SKM-1 (cell line): Measurements from ENCODE around the gene PF4V1.
A peak's percentile ranks its signal among the peaks of the same experiment; 100 is the strongest.

ENCODE experiments used
- DNase-seq: peaks from one replicate; lab custom pipeline; 2025; ENCODE audit not compliant: unreplicated experiment; lab: John Stamatoyannopoulos, UW

PF4V1 gene

DNA sequence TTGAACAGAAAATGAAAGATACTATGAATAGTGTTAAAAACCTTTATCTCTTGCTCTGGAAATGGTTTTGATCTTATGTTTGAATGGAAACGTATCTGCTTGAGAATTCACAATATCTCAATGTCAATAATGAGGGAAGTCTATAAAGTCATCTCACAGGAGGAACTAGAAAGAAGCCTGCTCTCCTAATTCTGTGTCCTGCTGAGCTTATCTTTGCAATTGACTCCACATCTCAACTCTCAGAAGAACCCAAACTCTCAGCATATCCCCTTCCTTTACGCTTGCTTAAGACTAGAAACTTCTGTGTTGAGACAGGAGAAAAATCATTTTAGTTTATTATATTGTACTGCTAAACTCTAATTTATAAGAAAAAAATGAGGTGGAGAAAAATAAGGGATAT is 8.3 kb upstream of the PF4V1 start:
- DNase-seq, result no peak

DNA sequence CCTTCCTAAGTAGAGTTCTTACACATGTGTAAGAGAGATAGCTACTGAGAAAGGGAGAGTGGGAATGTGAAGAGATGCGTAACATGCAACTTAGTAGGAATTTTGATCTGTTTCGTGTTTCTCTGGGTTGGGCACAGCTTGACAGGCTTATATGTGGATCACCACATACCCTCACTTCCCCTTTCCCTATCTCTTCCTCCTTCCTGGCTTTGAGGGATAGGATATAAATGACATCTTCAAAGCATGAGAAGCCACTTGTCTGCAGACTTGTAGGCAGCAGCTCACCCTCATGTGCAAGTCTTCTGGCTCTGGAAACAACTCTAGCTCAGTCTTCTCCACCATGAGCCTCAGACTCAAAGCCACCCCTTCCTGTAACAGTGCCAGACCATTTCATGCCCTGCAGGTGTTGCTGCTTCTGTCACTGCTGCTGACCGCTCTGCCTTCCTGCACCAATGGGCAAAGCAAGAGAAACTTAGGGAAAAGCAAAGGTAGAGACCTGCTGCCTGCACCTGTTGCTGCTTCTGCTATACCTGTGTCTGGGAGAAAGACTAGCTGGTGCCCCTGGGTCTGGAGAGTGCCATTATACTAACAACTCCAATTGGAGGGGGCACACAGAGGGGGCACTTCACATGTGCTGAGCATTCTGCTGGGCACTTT is 5.4 kb upstream of the PF4V1 start:
- DNase-seq, result peak; percentile 23

DNA sequence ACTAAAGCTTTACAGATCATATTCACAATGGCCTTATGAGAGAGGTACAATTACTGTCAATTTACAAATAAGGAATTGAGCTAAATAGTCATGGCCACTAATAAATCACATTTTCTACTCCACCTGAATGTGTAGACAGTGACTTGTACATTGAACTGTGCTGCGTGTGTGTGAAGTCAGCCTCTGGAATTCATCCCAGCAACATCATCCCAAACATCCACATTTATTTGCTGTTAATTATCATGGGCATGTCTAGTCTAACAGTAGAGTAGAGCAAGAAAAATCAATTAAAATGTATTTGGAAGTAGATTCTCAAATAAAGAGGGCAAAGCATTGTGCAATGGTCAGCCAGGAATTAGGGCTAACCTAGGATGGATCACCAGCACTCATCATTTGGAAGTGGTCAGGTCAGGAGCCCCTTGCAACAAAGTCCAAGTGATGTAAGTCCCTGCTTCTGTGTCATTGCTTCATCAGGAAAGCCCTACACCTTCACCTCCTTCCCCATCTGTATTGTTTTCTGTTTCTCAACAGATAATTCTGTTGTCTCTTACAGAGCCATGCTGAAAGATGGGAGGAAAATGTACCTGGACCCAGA is 4.8 kb upstream of the PF4V1 start:
- DNase-seq, result no peak

DNA sequence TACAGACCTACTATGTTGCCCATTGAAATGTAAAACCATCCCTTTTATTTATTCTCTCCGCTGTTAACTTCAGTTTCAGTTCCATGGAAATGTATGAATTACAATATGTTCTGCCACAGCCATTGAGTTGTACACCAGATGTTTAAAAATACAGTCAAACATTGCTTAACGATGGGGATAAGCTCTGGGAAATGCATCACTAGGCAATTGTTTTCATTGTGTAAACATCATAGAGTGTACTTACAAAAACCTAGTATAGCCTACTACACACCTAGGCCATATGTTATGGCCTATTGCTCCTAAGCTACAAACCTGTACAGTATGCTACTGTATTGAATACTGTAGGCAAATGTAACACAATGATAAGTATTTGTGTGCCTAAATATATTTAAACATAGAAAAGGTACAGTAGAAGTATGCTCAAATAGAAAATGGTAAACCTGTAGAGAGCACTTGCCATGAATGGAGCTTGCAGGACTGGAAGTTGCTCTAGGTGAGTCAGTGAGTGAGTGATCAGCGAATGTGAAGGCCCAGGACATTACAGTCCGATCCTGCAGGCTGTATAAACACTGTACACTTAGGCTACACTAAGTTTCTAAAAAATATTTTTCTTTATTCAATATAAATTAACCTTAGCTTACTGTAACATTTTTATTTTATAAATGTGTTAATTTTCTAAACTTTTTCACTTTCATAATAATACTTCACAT is 2.7 kb upstream of the PF4V1 start:
- DNase-seq, result no peak

DNA sequence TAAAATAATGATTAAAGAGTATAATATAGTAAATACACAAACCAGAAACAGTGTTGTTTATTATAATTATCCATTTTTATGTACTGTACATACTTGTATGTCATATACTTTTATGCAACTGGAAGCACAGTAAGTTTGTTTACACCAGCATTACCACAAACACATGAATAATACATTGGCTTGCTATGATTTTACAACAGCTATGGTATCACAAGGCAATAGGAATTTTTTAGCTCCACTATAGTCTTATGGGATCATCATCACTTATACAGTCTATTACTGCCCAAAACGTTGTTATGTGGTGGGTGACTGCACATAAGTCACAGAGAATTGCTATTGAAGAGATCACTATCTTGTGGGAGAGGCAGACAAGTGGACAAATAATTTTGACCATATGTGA is 1.8 kb upstream of the PF4V1 start:
- DNase-seq, result no peak

DNA sequence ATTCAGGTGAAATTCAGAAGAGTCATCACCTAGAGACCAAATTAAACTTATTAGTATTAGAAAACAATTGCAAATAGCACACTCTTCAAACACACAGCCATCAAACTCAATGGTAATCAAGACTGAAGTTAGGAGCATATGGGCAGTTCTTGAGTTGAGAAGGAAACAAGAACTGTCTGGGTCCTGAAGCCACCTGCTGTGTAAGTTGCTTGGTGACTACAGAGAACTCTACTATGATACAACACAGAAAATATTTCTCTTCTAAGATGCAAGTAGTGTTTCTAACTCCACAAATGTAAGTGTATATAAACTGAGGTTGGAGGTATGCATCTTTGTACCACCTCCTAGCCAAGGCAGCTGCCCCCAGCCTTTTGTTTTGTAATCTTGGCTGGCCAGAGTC is 325 bp upstream of the PF4V1 start:
- no peak for DNase-seq

DNA sequence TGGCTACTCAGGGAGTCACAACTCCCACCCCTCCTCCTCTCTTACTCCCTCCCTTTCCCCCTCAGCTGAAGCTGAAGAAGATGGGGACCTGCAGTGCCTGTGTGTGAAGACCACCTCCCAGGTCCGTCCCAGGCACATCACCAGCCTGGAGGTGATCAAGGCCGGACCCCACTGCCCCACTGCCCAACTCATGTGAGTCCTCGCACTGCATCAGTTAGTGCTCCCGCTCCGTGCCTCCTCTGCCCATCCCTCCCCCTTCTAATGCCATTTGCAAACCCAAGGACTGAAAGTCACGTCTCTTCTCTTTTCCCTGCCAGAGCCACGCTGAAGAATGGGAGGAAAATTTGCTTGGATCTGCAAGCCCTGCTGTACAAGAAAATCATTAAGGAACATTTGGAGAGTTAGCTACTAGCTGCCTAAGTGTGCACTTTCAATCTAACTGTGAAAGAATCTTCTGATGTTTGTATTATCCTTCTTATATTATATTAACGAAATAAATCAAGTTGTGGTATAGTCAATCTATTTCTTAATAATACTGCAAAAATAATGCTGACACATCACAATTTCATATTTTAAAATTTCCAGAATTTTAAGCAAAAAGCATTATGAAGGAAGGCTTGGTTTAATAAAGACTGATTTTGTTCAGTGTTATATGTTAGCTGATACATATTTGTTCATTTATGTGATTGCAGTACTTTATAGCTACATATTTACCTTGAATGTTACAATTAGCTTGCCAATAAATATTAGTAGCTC is 800 bp downstream of the PF4V1 start:
- no peak for DNase-seq

DNA sequence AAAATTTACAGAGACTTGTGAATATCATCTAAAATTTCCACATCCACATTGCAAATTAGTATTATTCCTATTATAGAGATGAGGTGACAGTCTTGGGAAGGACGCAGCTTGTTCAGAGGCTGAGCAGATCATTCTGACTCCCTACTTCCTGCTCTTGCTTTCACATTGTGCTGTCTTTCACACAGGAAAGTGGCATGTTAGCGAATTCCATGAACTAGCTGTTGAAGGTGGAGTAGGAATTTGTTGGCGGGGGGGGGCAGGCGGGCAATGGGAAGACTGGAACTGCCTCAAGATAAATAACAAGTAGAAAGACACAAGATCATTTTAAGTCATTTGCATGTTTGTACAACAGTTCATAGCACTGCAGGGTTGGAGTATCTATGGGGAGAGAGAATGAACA is 2.3 kb downstream of the PF4V1 start:
- DNase-seq, result no peak

DNA sequence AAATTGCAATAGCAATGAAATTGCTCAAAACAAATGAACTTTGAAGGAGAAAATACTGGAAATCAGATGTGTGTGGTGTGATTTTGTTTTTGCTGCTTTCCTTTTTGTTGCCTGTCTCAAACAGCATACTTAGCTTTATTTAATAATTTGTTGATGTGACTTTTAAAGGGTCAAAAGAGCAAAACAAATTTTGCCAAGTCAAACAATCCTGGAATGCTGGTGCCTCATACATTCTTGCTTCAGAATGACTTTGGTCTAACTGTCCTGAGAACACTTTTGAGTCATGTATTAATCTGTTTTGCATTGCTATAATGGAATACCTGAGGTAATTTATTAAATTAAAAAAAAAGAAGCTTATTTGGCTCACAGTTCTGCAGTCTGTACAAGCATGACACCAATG is 3.4 kb downstream of the PF4V1 start:
- no peak for DNase-seq

DNA sequence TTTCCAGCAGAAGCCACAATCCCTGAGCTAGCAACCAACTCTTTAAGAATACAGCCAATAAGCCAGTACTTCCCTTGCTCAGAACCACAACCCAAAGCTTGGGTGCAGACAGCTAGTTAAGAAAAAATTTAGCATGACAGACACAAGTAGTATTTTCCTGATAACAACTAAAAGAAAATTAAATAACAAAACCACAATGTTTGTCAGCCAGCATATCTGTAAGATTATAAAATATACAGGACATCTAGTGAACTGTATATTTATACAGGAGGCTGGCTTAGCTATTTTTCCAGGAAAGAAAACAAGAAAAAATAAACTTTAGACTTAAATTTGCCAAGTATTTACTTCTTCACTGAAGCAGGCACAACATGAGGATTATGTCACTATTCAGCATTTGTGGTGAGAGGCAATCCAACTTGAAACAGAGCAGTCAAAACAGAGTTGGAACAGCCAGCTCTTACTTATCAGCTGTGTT is 6.6 kb downstream of the PF4V1 start:
- DNase-seq, result no peak

DNA sequence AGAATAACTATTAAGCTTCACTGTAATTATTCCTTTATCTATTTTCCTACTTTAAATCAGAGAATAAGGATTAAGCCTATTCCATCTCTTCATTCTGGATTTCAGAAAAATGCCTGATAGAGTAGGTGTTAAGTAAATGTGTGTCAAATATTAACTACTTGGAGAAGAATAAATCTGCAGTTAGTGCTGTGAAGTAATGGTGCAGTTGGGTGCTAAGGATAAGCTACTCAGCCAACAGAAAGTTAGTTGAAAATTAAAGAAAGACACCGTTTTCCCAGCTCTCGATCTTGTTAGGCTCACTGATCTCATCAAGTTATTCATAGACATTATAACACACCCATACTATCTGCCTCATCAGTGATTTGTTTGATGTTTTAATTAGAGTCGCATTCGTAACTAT is 7.1 kb downstream of the PF4V1 start:
- no peak for DNase-seq

DNA sequence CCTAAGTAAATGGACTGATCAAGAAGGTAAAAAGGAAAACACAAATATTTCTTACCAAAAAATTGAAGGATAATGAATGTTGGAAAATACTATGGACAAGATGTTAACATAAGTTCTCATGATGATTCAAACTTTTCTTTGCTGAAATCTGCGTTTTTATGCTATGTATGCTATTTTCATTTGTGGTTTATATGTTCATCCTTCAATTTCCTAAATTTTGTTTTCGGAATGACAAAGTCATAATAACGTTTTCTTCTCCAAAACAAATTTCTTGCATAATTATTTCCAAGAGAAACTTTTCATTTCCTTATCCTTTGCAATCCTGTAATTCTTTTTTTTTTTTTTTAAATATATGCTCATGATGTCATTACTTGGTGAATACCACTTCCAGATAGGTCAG is 7.8 kb downstream of the PF4V1 start:
- DNase-seq, result no peak

DNA sequence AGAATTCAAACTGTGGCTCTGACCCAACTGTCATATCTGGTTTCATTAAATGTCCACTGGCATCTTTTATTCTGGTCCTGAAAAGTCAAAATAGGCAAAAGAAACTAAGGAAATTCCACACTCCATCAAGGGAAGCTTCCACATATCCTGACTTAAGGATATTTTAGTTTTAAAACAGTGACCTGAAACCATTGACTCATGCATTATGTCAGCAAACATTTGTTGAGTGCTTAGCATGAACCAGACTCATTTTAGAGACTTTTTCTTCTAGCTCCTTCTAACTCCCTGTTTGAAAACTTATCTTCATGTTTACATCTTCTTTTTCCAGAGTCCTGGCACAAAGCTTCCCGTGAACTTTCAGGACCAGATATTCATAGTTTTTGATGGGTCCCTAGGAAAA is 9.2 kb downstream of the PF4V1 start:
- no peak for DNase-seq

DNA sequence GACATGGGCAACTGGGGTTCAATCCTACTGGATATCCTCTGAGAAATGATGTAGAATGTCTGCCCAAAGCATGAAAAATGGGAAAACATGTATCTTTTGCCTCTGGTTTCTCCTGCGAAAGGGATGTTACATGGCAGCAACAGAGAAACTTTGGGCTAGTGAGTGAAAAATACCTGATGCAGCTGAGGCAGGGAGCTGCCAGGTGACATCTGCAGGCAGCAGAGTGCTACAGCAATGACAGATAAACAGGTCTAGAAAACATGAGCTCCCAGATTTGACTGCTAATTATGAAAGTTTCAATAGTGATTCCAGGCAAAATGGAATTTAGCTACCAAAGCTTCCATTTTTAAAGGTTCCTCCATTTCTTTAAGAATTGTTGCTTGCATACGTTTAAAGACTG is 11.3 kb downstream of the PF4V1 start:
- DNase-seq, result peak; percentile 27

DNA sequence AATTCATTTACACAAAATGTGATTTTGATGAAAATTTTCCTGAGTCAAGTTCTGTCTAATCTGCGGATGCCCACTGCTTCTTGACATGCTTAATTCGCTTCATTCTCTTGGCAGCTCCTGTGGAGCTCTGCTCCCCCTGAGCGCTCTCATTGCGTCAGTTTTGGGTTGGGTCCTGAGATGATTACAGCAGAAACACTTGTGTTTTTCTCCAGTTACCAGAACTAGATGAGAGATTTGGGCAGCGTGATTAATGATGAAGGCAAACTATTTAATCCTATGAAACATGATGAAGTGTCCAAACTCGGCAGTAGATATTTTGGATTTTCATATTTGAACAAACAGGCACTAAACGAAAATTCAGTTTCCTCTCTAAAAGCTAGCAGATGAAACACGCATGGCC is 11.9 kb downstream of the PF4V1 start:
- DNase-seq, result no peak

DNA sequence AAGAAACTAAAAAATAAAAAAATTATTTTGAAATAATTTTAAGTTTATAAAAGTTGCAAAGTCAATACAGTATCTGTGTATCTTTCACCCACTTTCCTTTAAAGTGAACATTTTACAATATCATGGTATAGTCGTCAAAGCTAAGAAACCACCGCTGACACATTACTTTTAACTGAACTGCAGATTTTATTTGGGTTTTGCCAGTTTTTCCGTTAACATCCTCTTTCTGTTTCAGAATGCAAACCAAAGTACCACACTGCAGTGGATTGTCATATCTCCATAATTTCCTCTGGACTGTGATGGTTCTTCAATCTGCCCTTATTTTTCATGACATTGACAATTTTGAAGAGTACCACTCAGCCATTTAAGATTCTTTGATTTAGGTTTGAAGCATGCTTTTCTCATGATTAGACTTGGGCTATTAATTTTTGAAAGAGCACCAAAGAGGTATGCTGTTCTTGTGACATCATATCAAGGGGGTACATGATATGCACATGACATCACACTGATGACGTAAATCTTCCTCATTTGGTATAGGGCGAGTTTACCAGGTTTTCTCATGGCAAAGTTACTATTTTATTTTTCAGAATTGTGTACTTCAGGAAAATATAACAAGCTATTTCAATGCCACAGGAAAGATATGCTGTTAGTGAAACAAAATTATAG is 12.5 kb downstream of the PF4V1 start:
- DNase-seq, result no peak

DNA sequence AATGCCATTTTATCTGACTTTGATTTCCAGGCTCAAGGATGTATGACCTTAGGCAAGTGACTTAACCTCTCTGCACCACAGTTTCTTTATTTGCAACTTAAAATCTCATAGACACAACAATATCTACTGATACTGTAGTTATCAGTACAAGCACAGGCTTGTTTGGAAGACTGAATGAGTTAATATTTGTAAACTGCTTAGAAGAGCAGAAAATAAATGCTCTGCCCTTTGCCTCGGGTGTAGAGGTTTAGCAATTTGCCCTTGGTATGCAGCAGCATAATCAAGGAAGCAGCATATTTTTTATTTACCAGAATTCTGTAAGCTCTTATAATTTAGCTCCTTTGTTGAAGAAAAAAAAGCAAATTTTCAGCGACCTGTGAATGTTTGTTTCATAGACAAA is 13.2 kb downstream of the PF4V1 start:
- DNase-seq, result no peak

DNA sequence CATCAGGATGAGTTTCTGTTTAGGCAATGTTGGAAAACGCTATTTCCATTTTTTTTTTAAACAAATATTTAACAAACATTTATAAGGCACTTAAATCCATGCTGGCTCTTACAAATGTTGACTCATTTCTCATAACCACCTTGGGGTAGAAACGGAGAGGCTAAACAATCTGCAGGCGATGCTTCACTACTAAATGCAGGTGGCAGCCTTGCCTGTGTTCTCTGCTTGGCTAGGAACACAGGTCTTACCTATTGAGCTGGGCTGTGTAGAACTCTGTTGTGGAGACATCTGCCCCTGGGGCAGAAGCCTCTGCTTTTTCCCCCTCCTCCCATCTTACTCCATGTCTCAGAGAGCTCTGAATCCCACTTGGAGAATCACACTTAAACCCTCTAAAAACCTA is 14.7 kb downstream of the PF4V1 start:
- no peak for DNase-seq

DNA sequence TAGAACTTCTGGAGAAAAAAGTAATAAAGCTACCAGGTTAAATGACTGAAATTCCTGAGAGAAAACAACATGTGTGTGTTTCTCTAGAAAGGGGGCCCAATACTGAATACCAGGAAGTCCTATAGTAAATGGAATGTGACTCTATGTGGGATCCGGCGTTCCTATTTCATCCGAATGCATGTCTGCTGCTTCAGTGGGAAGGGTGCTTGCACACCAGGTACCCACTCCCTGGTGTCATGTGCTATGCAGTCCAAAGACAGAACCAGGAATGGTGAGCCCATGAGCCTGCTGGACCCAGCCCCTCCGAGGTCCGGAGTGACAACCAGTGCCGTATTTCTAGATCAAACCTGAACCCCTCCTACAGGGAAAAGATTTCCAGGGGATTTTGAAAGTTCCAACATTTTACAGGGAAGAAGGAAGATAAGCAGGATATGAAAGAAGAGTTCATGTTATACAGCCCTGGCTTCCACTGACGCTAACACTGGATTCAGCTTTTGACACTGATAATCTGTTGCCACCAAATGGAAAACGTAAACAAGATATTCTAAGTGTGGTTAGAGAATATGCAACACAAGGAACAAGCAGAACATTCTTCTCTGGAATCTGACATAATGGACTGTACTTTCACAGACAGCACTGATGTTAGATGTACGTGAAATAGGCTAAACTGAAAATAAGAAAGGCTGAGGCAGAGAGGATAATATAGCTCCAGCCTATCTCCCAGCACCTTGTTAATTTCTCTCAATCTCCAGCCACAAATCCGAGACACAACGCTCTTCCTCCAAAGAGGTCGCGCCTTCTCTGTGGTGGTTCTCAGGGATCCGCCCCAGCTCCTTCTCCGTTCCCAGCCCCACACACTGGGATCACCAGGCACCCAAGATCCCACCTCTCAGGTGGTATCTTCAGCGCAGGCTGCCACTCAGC is 15.4 kb downstream of the PF4V1 start:
- no peak for DNase-seq
